DOHH2 (cell line): ENCODE data around the gene ENTPD1.

Source experiments
- EZH2phosphoT487 ChIP-seq: fragments of 200-600 bp; sonication (generic); IDR thresholded peaks from 2 replicates; pipeline ENCODE4 v1.6.1; 2017; ENCODE audit warnings: borderline replicate concordance, mild to moderate bottlenecking, antibody characterized with exemption, low read length, moderate library complexity, mixed read lengths
- TF ChIP-seq, protein P1 (sequence below): fragments of 200-600 bp; sonication (generic); IDR thresholded peaks from one replicate; pipeline ENCODE4 v1.5.1; 2014; ENCODE audit warnings: antibody characterized with exemption, mild to moderate bottlenecking, low read depth, low read length; ENCODE audit not compliant: poor library complexity, severe bottlenecking

DNA sequence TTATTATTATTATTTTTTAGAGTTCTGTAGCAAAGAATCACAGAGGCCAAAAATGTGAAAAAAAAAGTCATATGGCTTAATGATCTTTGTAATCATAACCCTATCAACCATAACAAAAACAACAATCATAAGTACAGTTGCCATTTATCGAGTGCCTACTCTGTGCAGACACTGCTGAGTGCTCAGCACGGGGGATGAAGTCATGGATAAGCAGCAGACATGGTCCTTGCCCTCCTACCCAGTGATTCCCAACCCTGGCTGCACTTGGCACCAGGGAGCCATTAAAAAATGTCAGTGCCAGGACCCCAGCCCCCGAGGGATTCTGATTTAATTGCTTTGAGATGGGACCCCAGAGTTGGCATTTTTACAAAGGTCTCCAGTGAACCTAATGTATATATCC is 38.2 kb downstream of the ENTPD1 start:
- TF ChIP-seq, protein P1, sequence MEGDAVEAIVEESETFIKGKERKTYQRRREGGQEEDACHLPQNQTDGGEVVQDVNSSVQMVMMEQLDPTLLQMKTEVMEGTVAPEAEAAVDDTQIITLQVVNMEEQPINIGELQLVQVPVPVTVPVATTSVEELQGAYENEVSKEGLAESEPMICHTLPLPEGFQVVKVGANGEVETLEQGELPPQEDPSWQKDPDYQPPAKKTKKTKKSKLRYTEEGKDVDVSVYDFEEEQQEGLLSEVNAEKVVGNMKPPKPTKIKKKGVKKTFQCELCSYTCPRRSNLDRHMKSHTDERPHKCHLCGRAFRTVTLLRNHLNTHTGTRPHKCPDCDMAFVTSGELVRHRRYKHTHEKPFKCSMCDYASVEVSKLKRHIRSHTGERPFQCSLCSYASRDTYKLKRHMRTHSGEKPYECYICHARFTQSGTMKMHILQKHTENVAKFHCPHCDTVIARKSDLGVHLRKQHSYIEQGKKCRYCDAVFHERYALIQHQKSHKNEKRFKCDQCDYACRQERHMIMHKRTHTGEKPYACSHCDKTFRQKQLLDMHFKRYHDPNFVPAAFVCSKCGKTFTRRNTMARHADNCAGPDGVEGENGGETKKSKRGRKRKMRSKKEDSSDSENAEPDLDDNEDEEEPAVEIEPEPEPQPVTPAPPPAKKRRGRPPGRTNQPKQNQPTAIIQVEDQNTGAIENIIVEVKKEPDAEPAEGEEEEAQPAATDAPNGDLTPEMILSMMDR: no peak
- TF ChIP-seq EZH2phosphoT487: no peak
